ENCODE data around the gene CPNE2. TPM values are rescaled to one million over a fixed set of nuclear protein-coding genes. Genes with fewer than 3 reads are reported as not detected.
"Not testable (repeated sequence)": the region's sequence is repeated elsewhere in the genome, so short reads cannot be mapped to it uniquely, and the experiment has no call there.

CPNE2 gene
- total RNA-seq, 8 experiments from 2014 or later, result 14.7 to 71.4 (median 19.1) TPM

DNA sequence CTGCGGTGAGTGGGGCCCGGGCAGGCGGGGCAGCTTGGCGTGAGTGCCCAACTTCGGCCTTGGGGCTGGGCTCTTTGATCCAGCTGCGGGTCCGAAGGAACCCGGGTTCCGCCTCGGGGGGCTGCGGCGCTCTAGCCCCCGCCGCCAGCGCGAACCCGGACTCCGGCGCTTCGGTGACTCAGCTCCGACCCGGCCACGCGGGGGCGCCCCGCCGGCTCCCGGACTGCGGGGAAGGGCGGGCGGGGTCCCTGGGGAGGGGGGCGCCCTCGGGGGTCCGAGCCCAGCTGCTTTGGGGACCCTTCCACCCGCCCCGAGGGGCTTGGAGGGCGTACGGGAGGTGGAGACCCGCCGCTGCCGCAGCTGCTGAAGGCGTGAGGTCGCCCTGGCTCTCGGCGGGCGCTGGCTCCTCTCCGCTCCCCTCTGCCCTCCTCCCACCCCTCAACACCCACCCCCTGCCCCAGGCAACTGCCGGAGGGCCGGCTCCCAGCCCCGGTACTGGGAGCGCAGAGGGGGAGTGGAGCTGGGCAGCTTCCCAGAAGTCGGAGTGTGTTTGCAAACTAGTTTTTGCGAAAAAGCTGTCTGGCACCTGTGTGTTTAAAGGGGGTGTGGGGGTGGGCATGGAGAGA lies 516 bp downstream of the CPNE2 start:
- Histone ChIP-seq H3K4me1 (replicated peaks in 1 of 2) (peaks cover 3 to 27% of the 10 kb centered on the region in 2 donors), H3K4me3 (peak overlapping the region; percentile 66 to 93 (median 74)), H3K27ac (peak overlapping the region in 1 of 2 donors; percentile 66)
- in situ Hi-C loops (cut with MboI; ENCODE audit: low pct_unique_long_range_greater_than_20kb in 2 of 9, low sequenced_read_pairs in 9 of 9, unreplicated experiment in 9 of 9), result no loop called here
- WGBS, 10 experiments, result no CpG with 5 or more reads among the region's 53 CpGs
- peak; percentile 39 to 69 (median 47) for ATAC-seq (replicated peaks in 6 of 8)

DNA sequence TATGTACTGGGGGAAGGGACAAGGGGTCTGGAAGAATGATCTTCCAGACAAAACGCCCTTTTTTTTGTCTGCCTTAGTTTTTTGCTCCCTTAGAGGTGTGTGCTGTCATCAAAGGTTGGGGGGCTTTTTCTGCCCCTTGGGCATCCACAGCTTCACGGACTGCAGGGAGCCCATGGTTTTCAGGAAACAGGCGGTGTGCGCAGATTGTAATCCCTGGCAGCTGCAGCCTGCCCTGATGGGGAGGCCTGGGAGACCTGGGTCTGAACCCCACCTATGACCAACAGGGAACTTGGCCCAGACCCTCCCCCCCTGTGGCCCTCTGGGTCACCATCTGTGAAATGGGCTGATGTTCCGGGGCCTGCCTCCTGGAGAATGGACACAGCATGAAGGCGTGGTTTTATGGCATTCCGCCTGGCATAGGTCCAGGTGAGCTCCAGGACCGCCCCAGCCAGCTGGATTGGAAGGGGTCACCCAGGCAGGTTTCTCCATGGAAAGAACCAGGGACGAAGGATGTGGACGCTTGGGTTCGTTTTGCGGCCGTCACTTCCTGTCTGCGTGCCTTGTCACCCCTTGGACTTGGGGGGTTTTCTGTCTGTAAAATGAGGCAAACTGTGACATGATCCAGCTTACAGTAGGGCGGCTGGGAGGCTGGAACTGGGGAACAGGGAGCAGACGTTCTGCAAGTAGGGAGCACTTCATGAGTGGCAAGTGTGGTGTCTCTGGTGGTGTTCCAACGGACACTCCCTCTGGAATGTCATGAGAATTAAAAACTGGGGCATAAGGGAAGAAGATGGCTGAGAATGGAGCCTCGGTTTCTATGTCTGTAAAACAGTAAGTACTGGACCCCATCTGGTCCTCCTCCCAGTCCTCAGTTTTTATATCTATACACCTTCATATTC lies 1.5 kb downstream of the CPNE2 start:
- 0 to 100% (median 87%) methylated on average over 1 to 12 of the region's 18 CpGs; no CpG with 5 or more reads in 1 of the 10 experiments for WGBS, 10 experiments
- peaks cover 3 to 31% of the 10 kb centered on the region in 2 donors for H3K4me1 ChIP-seq (replicated peaks in 1 of 2)
- in situ Hi-C loops (cut with MboI; ENCODE audit: low pct_unique_long_range_greater_than_20kb in 2 of 9, low sequenced_read_pairs in 9 of 9, unreplicated experiment in 9 of 9), result no loop called here
- no peak for ATAC-seq (replicated peaks in 6 of 8)
- H3K27ac ChIP-seq, result no peak overlapping the region
- peak overlapping the region; percentile 66 to 93 (median 74) for H3K4me3 ChIP-seq

- in situ Hi-C loops (cut with MboI; ENCODE audit: low pct_unique_long_range_greater_than_20kb in 2 of 9, low sequenced_read_pairs in 9 of 9, unreplicated experiment in 9 of 9), result no loop called here
- 30 to 80% (median 60%) methylated on average over 1 to 2 of the region's 5 CpGs; no CpG with 5 or more reads in 7 of the 10 experiments for WGBS, 10 experiments
- no peak overlapping the region for H3K4me3 ChIP-seq
Measured at GRCh38 chr16:57094911-57095310, 2.5 kb downstream of the CPNE2 start.

GRCh38 chr16:57096192-57096591 lies 3.8 kb downstream of the CPNE2 start:
- 80 to 100% (median 92%) methylated on average over 1 to 3 of the region's 3 CpGs; no CpG with 5 or more reads in 3 of the 10 experiments for WGBS, 10 experiments
- no peak overlapping the region for H3K4me3 ChIP-seq
- H3K4me1 ChIP-seq (replicated peaks in 1 of 2), result peaks cover 3 to 29% of the 10 kb centered on the region in 2 donors
- in situ Hi-C loops (cut with MboI; ENCODE audit: low pct_unique_long_range_greater_than_20kb in 2 of 9, low sequenced_read_pairs in 9 of 9, unreplicated experiment in 9 of 9), result no loop called here
- ATAC-seq (replicated peaks in 6 of 8), result no peak
- H3K27ac ChIP-seq, result no peak overlapping the region

More at GRCh38 chr16:57094911-57095310, 2.5 kb downstream of the CPNE2 start:
- H3K4me1 ChIP-seq (replicated peaks in 1 of 2), result peaks cover 3 to 31% of the 10 kb centered on the region in 2 donors
- ATAC-seq (replicated peaks in 6 of 8), result no peak
- no peak overlapping the region for H3K27ac ChIP-seq

GRCh38 chr16:57096793-57097192 lies 4.4 kb downstream of the CPNE2 start:
- ATAC-seq (replicated peaks in 6 of 8), result no peak
- in situ Hi-C loops (cut with MboI; ENCODE audit: low pct_unique_long_range_greater_than_20kb in 2 of 9, low sequenced_read_pairs in 9 of 9, unreplicated experiment in 9 of 9), result no loop called here
- Histone ChIP-seq H3K27ac (no peak overlapping the region), H3K4me1 (replicated peaks in 1 of 2) (peaks cover 3 to 24% of the 10 kb centered on the region in 2 donors), H3K4me3 (no peak overlapping the region)
- 81 to 100% (median 91%) methylated on average over 1 to 2 of the region's 2 CpGs; no CpG with 5 or more reads in 6 of the 10 experiments for WGBS, 10 experiments

GRCh38 chr16:57098188-57098841 lies 5.9 kb downstream of the CPNE2 start:
- H3K4me3 ChIP-seq, result no peak overlapping the region
- ATAC-seq (replicated peaks in 6 of 8), result peak in 3 of 8 experiments; percentile 4 to 40 (median 32)
- H3K4me1 ChIP-seq (replicated peaks in 1 of 2), result peaks cover 11 to 31% of the 10 kb centered on the region in 2 donors
- 85 to 100% (median 90%) methylated on average over 1 to 8 of the region's 14 CpGs; no CpG with 5 or more reads in 2 of the 10 experiments for whole genome bisulfite sequencing, 10 experiments
- H3K27ac ChIP-seq, result no peak overlapping the region
- in situ Hi-C loops (cut with MboI; ENCODE audit: low pct_unique_long_range_greater_than_20kb in 2 of 9, low sequenced_read_pairs in 9 of 9, unreplicated experiment in 9 of 9), result no loop called here

DNA sequence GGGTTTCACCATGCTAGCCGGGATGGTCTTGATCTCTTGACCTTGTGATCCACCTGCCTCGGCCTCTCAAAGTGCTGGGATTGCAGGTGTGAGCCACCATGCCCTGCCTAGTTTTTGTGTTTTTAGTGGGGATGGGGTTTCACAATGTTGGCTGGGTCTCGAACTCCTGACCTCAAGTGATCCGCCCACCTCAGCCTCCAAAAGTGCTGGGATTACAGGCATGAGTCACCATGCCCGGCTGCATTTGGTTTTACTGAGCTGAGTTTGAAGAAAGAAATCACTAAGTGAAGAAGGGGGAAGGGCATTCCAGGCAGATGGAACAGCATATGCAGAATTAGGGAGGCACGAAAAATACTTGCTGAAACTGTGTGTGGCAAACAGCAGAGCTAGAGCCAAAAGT lies 7.6 kb downstream of the CPNE2 start:
- peaks cover 12 to 23% of the 10 kb centered on the region in 2 donors for H3K4me1 ChIP-seq (replicated peaks in 1 of 2)
- WGBS, 10 experiments, result 0 to 100% (median 74%) methylated on average over 1 to 5 of the region's 6 CpGs; no CpG with 5 or more reads in 2 of the 10 experiments
- H3K4me3 ChIP-seq; H3K27ac ChIP-seq; in situ Hi-C loops (cut with MboI; ENCODE audit: low pct_unique_long_range_greater_than_20kb in 2 of 9, low sequenced_read_pairs in 9 of 9, unreplicated experiment in 9 of 9): not testable (repeated sequence)
- peak in 3 of 8 experiments; percentile 44 to 77 (median 68) for ATAC-seq (replicated peaks in 6 of 8)

GRCh38 chr16:57100445-57100844 lies 8.1 kb downstream of the CPNE2 start:
- in situ Hi-C loops (cut with MboI; ENCODE audit: low pct_unique_long_range_greater_than_20kb in 2 of 9, low sequenced_read_pairs in 9 of 9, unreplicated experiment in 9 of 9), result no loop called here
- Histone ChIP-seq H3K4me1 (replicated peaks in 1 of 2) (peaks cover 12 to 23% of the 10 kb centered on the region in 2 donors), H3K4me3 (no peak overlapping the region), H3K27ac (no peak overlapping the region)
- 63 to 100% (median 100%) methylated on average over 1 of the region's 1 CpG; no CpG with 5 or more reads in 4 of the 10 experiments for WGBS, 10 experiments
- ATAC-seq (replicated peaks in 6 of 8), result no peak

- Histone ChIP-seq H3K4me3 (no peak overlapping the region), H3K27ac (no peak overlapping the region), H3K4me1 (replicated peaks in 1 of 2) (peaks cover 14 to 35% of the 10 kb centered on the region in 2 donors)
- in situ Hi-C loops (cut with MboI; ENCODE audit: low pct_unique_long_range_greater_than_20kb in 2 of 9, low sequenced_read_pairs in 9 of 9, unreplicated experiment in 9 of 9), result no loop called here
- peak in 5 of 8 experiments; percentile 9 to 63 (median 62) for ATAC-seq (replicated peaks in 6 of 8)
- 20 to 100% (median 52%) methylated on average over 1 to 13 of the region's 16 CpGs for WGBS, 10 experiments
Measured at GRCh38 chr16:57102888-57103851, 10.8 kb downstream of the CPNE2 start.

DNA sequence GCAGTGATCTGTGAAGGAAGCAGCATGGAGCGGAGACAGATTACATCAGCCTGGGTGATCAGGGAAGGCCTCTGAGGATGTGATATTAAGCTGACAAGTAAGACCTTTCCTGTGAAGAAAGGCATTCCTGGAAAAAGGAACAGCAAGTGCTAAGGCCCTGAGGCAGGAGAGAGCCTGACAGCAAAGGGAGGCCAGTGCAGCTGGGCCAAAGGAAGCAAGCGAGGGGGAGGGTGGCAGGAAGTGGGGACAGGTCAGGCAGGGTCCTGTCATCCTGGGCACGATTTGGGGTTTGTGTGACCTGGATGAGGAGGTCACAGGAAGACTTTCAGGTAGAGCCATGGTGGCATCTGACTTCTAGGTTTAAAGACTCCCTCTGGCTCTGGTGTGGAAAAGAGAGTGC lies 12.3 kb downstream of the CPNE2 start:
- ATAC-seq (replicated peaks in 6 of 8), result no peak
- Histone ChIP-seq H3K4me3 (no peak overlapping the region), H3K4me1 (replicated peaks in 1 of 2) (peaks cover 19 to 42% of the 10 kb centered on the region in 2 donors), H3K27ac (no peak overlapping the region)
- in situ Hi-C loops (cut with MboI; ENCODE audit: low pct_unique_long_range_greater_than_20kb in 2 of 9, low sequenced_read_pairs in 9 of 9, unreplicated experiment in 9 of 9), result no loop called here
- 37 to 80% (median 64%) methylated on average over 1 to 3 of the region's 3 CpGs; no CpG with 5 or more reads in 4 of the 10 experiments for WGBS, 10 experiments

- WGBS, 10 experiments, result 67 to 100% (median 92%) methylated on average over 1 to 6 of the region's 7 CpGs; no CpG with 5 or more reads in 2 of the 10 experiments
Measured at GRCh38 chr16:57105184-57105583, 12.8 kb downstream of the CPNE2 start.

DNA sequence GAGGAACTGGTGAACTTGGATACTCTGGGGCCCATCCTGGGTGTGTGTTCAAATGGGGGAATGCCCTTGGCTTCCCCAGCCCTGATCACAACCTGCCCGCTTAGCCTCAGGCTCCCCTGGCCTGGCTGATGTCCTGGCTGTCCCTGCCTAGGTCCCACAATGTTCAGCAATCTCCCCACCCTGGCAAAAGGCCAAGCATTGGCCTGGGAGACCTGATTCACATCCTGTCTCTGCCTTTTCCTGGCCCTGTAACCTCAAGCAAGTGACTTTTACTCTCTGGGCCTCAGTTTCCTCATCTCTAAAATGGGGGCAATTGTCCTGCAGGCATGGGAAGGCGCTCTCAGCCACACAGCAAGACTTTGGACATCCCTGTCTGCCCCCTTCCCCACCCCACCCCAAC lies 14.4 kb downstream of the CPNE2 start:
- H3K4me1 ChIP-seq (replicated peaks in 1 of 2), result peaks cover 19 to 46% of the 10 kb centered on the region in 2 donors
- WGBS, 10 experiments, result 100% methylated on average over 1 to 2 of the region's 2 CpGs; no CpG with 5 or more reads in 8 of the 10 experiments
- no peak for ATAC-seq (replicated peaks in 6 of 8)
- H3K4me3 ChIP-seq, result no peak overlapping the region
- H3K27ac ChIP-seq, result no peak overlapping the region
- in situ Hi-C loops (cut with MboI; ENCODE audit: low pct_unique_long_range_greater_than_20kb in 2 of 9, low sequenced_read_pairs in 9 of 9, unreplicated experiment in 9 of 9), result no loop called here

More at GRCh38 chr16:57105184-57105583, 12.8 kb downstream of the CPNE2 start:
- in situ Hi-C loops (cut with MboI; ENCODE audit: low pct_unique_long_range_greater_than_20kb in 2 of 9, low sequenced_read_pairs in 9 of 9, unreplicated experiment in 9 of 9), result no loop called here
- ATAC-seq (replicated peaks in 6 of 8), result no peak
- peaks cover 19 to 43% of the 10 kb centered on the region in 2 donors for H3K4me1 ChIP-seq (replicated peaks in 1 of 2)
- H3K27ac ChIP-seq, result no peak overlapping the region
- H3K4me3 ChIP-seq, result no peak overlapping the region
